Measurements from ENCODE around the gene KLHL30. TPM values are rescaled to one million over a fixed set of nuclear protein-coding genes. Genes with fewer than 3 reads are reported as not detected.

KLHL30 gene
- polyA plus RNA-seq, 1 donor (not counting 4 experiments of a cell fraction or from before 2014, with no cell fraction given): not detected

DNA sequence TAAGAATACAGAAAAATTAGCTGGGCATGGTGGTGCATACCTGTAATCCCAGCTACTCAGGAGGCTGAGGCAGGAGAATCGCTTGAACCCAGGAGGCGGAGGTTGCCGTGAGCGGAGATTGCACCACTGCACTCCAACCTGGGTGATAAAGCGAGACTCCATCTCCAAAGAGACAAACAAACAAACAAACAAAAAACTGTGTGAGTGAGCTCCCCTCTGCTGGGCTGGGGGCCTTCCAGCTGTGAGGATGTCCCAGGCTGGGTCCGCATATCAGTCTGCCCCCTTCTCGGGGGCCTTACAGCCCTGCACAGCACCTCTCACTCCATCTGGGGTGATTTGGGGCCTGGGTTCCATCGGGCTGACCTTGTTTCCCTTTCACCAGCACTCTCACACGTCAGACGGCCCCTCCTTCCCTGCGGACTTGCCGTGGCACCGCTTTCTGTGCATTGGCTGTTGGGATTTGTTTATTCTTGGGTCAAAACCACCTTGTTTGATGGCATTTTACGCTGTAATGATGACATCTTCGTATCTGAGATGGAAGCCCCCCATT, 2.8 kb upstream of the KLHL30 start:
- dilution Hi-C loops (cut with MboI; ENCODE audit: extremely low pct_ligation_motif_present, low sequenced_read_pairs): no loop called here
- Histone ChIP-seq H3K27ac (ENCODE audit: control insufficient read depth, insufficient read depth, low read length) (no peak overlapping the region), H3K4me3 (ENCODE audit: control insufficient read depth in 2 of 3, extremely low read depth in 1 of 3, insufficient read depth in 2 of 3, low read depth in 1 of 3, low read length in 3 of 3) (no peak overlapping the region), H2AFZ (ENCODE audit: control insufficient read depth, low read length) (no peak overlapping the region), H3K4me2 (ENCODE audit: control insufficient read depth, extremely low read depth, insufficient read depth, low read depth, low read length) (no peak overlapping the region), H3K4me1 (ENCODE audit: control insufficient read depth, extremely low read depth, insufficient read depth, low read length) (no peaks in the 10 kb centered on the region), H4K20me1 (ENCODE audit: control insufficient read depth, extremely low read depth, insufficient read depth, low read length) (no peaks in the 10 kb centered on the region), H3K9ac (ENCODE audit: control insufficient read depth, extremely low read depth, insufficient read depth, low read length) (no peak overlapping the region), H3K79me2 (ENCODE audit: control insufficient read depth, insufficient read depth, low read length) (no peaks in the 10 kb centered on the region), H3K9me3 (ENCODE audit: control insufficient read depth, low read depth, low read length) (no peaks in the 10 kb centered on the region), H3K36me3 (ENCODE audit: control insufficient read depth in 2 of 2, extremely low read depth in 1 of 2, insufficient read depth in 2 of 2, low read length in 2 of 2) (no peaks in the 10 kb centered on the region), H3K27me3 (ENCODE audit: control insufficient read depth, extremely low read depth, insufficient read depth, low read length) (no peaks in the 10 kb centered on the region), H3K9me1 (ENCODE audit: control insufficient read depth, extremely low read depth, insufficient read depth, low read length) (no peaks in the 10 kb centered on the region)
- DNase-seq (ENCODE audit: low read depth, low spot score): no peak
- no peak for FAIRE-seq
- TF ChIP-seq, protein P1, sequence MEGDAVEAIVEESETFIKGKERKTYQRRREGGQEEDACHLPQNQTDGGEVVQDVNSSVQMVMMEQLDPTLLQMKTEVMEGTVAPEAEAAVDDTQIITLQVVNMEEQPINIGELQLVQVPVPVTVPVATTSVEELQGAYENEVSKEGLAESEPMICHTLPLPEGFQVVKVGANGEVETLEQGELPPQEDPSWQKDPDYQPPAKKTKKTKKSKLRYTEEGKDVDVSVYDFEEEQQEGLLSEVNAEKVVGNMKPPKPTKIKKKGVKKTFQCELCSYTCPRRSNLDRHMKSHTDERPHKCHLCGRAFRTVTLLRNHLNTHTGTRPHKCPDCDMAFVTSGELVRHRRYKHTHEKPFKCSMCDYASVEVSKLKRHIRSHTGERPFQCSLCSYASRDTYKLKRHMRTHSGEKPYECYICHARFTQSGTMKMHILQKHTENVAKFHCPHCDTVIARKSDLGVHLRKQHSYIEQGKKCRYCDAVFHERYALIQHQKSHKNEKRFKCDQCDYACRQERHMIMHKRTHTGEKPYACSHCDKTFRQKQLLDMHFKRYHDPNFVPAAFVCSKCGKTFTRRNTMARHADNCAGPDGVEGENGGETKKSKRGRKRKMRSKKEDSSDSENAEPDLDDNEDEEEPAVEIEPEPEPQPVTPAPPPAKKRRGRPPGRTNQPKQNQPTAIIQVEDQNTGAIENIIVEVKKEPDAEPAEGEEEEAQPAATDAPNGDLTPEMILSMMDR (optimal IDR thresholded peaks at IDR 0.05 in 1 of 3, IDR thresholded peaks at IDR 0.05 in 1 of 3, conservative IDR thresholded peaks at IDR 0.05 in 1 of 3; ENCODE audit: extremely low read depth in 1 of 3, insufficient read depth in 2 of 3, low read length in 3 of 3): no peak
- no peak for TF ChIP-seq EZH2 (IDR thresholded peaks at IDR 0.05; ENCODE audit: low read length)

DNA sequence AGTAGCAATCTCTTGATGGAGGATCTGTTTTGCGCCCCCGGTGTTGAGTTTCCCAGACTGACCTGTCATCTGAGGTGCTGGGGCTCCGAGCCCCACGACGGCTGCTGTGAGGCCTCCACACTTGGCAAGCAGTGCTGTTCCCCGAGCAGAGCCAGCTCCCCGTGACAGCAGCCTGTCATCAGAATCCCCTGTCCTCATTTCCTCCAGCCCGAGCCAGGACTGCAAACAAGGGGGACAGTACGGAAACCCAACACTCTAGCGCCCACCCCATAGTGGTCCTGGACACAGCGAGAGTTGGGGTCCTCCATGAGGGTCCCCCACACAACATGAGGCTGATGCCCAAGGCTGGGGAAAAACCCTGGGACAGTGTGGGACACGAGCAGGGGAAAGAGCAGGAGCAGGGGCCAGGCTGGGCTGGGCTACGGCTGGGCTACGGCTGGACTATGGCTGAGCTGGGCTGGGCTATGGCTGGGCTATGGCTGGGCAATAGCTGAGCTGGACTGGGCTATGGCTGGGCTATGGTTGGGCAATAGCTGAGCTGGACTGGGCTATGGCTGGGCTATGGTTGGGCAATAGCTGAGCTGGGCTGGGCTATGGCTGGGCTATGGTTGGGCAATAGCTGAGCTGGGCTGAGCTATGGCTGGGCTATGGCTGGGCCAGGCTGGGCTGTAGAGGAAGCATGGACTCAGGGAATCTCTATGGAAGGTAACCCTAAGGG, 1.5 kb upstream of the KLHL30 start:
- Histone ChIP-seq H3K27me3 (ENCODE audit: control insufficient read depth, extremely low read depth, insufficient read depth, low read length) (no peaks in the 10 kb centered on the region), H3K9me3 (ENCODE audit: control insufficient read depth, low read depth, low read length) (no peaks in the 10 kb centered on the region), H4K20me1 (ENCODE audit: control insufficient read depth, extremely low read depth, insufficient read depth, low read length) (no peaks in the 10 kb centered on the region), H3K4me1 (ENCODE audit: control insufficient read depth, extremely low read depth, insufficient read depth, low read length) (peaks cover 9% of the 10 kb centered on the region), H3K4me2 (ENCODE audit: control insufficient read depth, extremely low read depth, insufficient read depth, low read depth, low read length) (no peak overlapping the region), H3K27ac (ENCODE audit: control insufficient read depth, insufficient read depth, low read length) (no peak overlapping the region), H3K9me1 (ENCODE audit: control insufficient read depth, extremely low read depth, insufficient read depth, low read length) (no peaks in the 10 kb centered on the region), H3K4me3 (ENCODE audit: control insufficient read depth in 2 of 3, extremely low read depth in 1 of 3, insufficient read depth in 2 of 3, low read depth in 1 of 3, low read length in 3 of 3) (no peak overlapping the region), H3K79me2 (ENCODE audit: control insufficient read depth, insufficient read depth, low read length) (no peaks in the 10 kb centered on the region), H2AFZ (ENCODE audit: control insufficient read depth, low read length) (no peak overlapping the region), H3K9ac (ENCODE audit: control insufficient read depth, extremely low read depth, insufficient read depth, low read length) (no peak overlapping the region), H3K36me3 (ENCODE audit: control insufficient read depth in 2 of 2, extremely low read depth in 1 of 2, insufficient read depth in 2 of 2, low read length in 2 of 2) (no peaks in the 10 kb centered on the region)
- DNase-seq (ENCODE audit: low read depth, low spot score): no peak
- TF ChIP-seq, protein P1 (optimal IDR thresholded peaks at IDR 0.05 in 1 of 3, IDR thresholded peaks at IDR 0.05 in 1 of 3, conservative IDR thresholded peaks at IDR 0.05 in 1 of 3; ENCODE audit: extremely low read depth in 1 of 3, insufficient read depth in 2 of 3, low read length in 3 of 3): no peak
- TF ChIP-seq EZH2 (IDR thresholded peaks at IDR 0.05; ENCODE audit: low read length): no peak
- FAIRE-seq: no peak
- dilution Hi-C loops (cut with MboI; ENCODE audit: extremely low pct_ligation_motif_present, low sequenced_read_pairs): no loop called here
